GM12878 (cell line): ENCODE data around the gene GSC2. TPM values are rescaled to one million over a fixed set of nuclear protein-coding genes. Genes with fewer than 3 reads are reported as not detected.

Source experiments
- ATAC-seq: fragments of 200-7000 bp; cut with Tn5 transposase; 3 replicates; pipeline ENCODE4 v1.9.1; 2020; ENCODE audit warnings: mild to moderate bottlenecking, moderate library complexity
- BruUV-seq: library from RNA; stranded (reverse); fragments of 400-500 nt; replicated peaks from 2 replicates; lab custom pipeline; 2021; lab: Mats Ljungman, UMichigan
- CTCF ChIA-PET: fragments of 300-600 bp; sonication (Branson Sonifier 250); formaldehyde crosslinking; extraction: SDS; loops from one replicate; lab custom pipeline; 2021; ENCODE audit warnings: inconsistent platforms; lab: Yijun Ruan, JAX
- POLR2A ChIA-PET: fragments of 350-600 bp; formaldehyde crosslinking; extraction: SDS; loops from one replicate; lab custom pipeline; 2021; ENCODE audit warnings: inconsistent platforms; lab: Charles Lee
- RAD21 ChIA-PET: fragments of 300-600 bp; sonication (Branson Sonifier 250); formaldehyde crosslinking; loops from one replicate; lab custom pipeline; 2023; ENCODE audit warnings: antibody characterized with exemption; ENCODE audit not compliant: unreplicated experiment; lab: Charles Lee
- SMC1A ChIA-PET: fragments of 300-600 bp; sonication (Branson Sonifier 250); formaldehyde crosslinking; loops from one replicate; lab custom pipeline; 2023; ENCODE audit not compliant: unreplicated experiment, uncharacterized antibody; lab: Charles Lee
- DNase-seq: peaks from one replicate; pipeline ENCODE4 v3.0.0-alpha.2; 2011; ENCODE audit warnings: low read depth, low spot score
- FAIRE-seq: peaks from 3 replicates; lab custom pipeline; 2011; peaks lifted over from hg19 to GRCh38; lab: Jason Lieb, UNC
- H2AFZ ChIP-seq: 2 replicates; pipeline ENCODE4 v1.6.0; 2011; ENCODE audit warnings: low read depth, low read length, control low read depth; ENCODE audit not compliant: control insufficient read depth
- H3K27ac ChIP-seq: 2 replicates; pipeline ENCODE4 v1.5.1; 2011; ENCODE audit warnings: control low read depth; ENCODE audit not compliant: control insufficient read depth, insufficient read depth
- H3K27me3 ChIP-seq, 2 experiments: replicated peaks in 1 of 2; 2 replicates each; pipeline versions ENCODE4 v1.6.0 to v1.6.1; 2011; ENCODE audit warnings: low read length in 1 of 2; ENCODE audit not compliant: control insufficient read depth in 2 of 2, insufficient read depth in 2 of 2
- H3K36me3 ChIP-seq, 2 experiments: 2 replicates each; pipeline ENCODE4 v1.5.1; 2011; ENCODE audit warnings: low read length in 1 of 2; ENCODE audit not compliant: control insufficient read depth in 2 of 2, insufficient read depth in 2 of 2
- H3K4me1 ChIP-seq: 2 replicates; pipeline ENCODE4 v1.6.1; 2011; ENCODE audit warnings: mild to moderate bottlenecking, low read length, moderate library complexity, mixed read lengths; ENCODE audit not compliant: control insufficient read depth, insufficient read depth
- H3K4me2 ChIP-seq: 2 replicates; pipeline ENCODE4 v1.6.0; 2011; ENCODE audit warnings: control low read depth; ENCODE audit not compliant: control insufficient read depth, insufficient read depth
- H3K4me3 ChIP-seq: fragments of 200-600 bp; sonication (generic); 2 replicates; pipeline ENCODE4 v1.5.1; 2016
- H3K79me2 ChIP-seq: 2 replicates; pipeline ENCODE4 v1.6.0; 2011; ENCODE audit warnings: low read length; ENCODE audit not compliant: control insufficient read depth, insufficient read depth
- H3K9ac ChIP-seq: 2 replicates; pipeline ENCODE4 v1.8.0; 2011; ENCODE audit warnings: low read length, control low read depth, mixed read lengths; ENCODE audit not compliant: control insufficient read depth, insufficient read depth
- H3K9me3 ChIP-seq: replicated peaks from 3 replicates; pipeline ENCODE4 v1.5.1; 2011; ENCODE audit warnings: mild to moderate bottlenecking, low read length; ENCODE audit not compliant: control insufficient read depth, insufficient read depth
- H4K20me1 ChIP-seq: 2 replicates; pipeline ENCODE4 v1.6.0; 2011; ENCODE audit not compliant: control insufficient read depth, insufficient read depth
- CTCF ChIP-seq, 3 experiments: IDR thresholded peaks in 2 of 3; conservative IDR thresholded peaks in 1 of 3; 2 replicates each; pipeline ENCODE4 v1.5.1; 2011; ENCODE audit warnings: low read depth in 3 of 3, low read length in 3 of 3, mild to moderate bottlenecking in 3 of 3, control low read depth in 2 of 3, moderate library complexity in 2 of 3, inconsistent platforms in 1 of 3, mixed read lengths in 1 of 3; ENCODE audit not compliant: control insufficient read depth in 2 of 3, insufficient read depth in 1 of 3; ENCODE audit errors: extremely low read depth in 1 of 3
- EZH2 ChIP-seq: IDR thresholded peaks from 2 replicates; pipeline ENCODE4 v1.6.1; 2012; ENCODE audit warnings: low read depth, mild to moderate bottlenecking, control low read depth, inconsistent platforms, low read length, borderline replicate concordance; ENCODE audit not compliant: control insufficient read depth
- FOXM1 ChIP-seq: IDR thresholded peaks from 2 replicates; pipeline ENCODE4 v1.6.1; 2012; ENCODE audit warnings: low read depth, mild to moderate bottlenecking, inconsistent platforms, low read length, moderate library complexity
- MAX ChIP-seq: IDR thresholded peaks from 2 replicates; pipeline ENCODE4 v1.6.1; 2012; ENCODE audit warnings: low read depth, low read length, improper control_type of control experiment
- PBX3 ChIP-seq: IDR thresholded peaks from 2 replicates; pipeline ENCODE4 v1.6.1; 2011; ENCODE audit warnings: mild to moderate bottlenecking, low read depth, low read length, moderate library complexity; ENCODE audit not compliant: insufficient replicate concordance
- POLR2AphosphoS2 ChIP-seq: IDR thresholded peaks from 2 replicates; pipeline ENCODE4 v1.6.1; 2011; ENCODE audit warnings: low read depth, mild to moderate bottlenecking, low read length, improper control_type of control experiment, moderate library complexity
- RAD21 ChIP-seq: IDR thresholded peaks from 2 replicates; pipeline ENCODE4 v1.6.1; 2011; ENCODE audit warnings: mild to moderate bottlenecking, low read depth, low read length, moderate library complexity; ENCODE audit not compliant: insufficient read depth
- USF2 ChIP-seq: IDR thresholded peaks from 2 replicates; pipeline ENCODE4 v1.6.1; 2011; ENCODE audit warnings: low read depth, low read length, improper control_type of control experiment, borderline replicate concordance
- ZBTB40 ChIP-seq: fragments of 450-650 bp; IDR thresholded peaks from 2 replicates; pipeline ENCODE4 v1.6.1; 2016; ENCODE audit warnings: mild to moderate bottlenecking, moderate library complexity, borderline replicate concordance
- WGBS: methylation state at CpG from one replicate; pipeline ENCODE4 v1.1.6; 2016; ENCODE audit warnings: low lambda C conversion rate; ENCODE audit not compliant: insufficient replicate concordance, insufficient coverage; ENCODE audit errors: missing lambda C conversion rate; 5-methylcytosine and 5-hydroxymethylcytosine counted together
- in situ Hi-C: fragments of 300-500 bp; cut with MboI; formaldehyde crosslinking; loops from 9 replicates; pipeline ENCODE4 v1.14.3; 2018; ENCODE audit warnings: mixed read lengths
- intact Hi-C: fragments of 100-400 bp; cut with micrococcal nuclease; formaldehyde crosslinking; loops from one replicate; pipeline ENCODE4 v1.14.2; 2022; ENCODE audit not compliant: unreplicated experiment
- polyA plus RNA-seq, 11 experiments: library from polyadenylated mRNA; depleted of rRNA in 4 of 11; unstranded in 6 of 11; stranded (reverse) in 5 of 11; fragments of >200 nt; fragmentation: Nextera tagmentation in 4 of 11; fragmentation: Illumina TruSeq in 1 of 11; extraction: Ambion mirVana in 4 of 11; extraction: Trizol in 1 of 11; gene quantifications; 1 replicate in 1 of 11; 2 replicates in 10 of 11; pipeline versions ENCODE4 v1.2.1 to v1.2.3, GENCODE V29; 2011 to 2016; ENCODE audit warnings: inconsistent platforms in 2 of 11, missing spikeins in 2 of 11, low read depth in 1 of 11
- total RNA-seq, 4 experiments: library from RNA; depleted of rRNA in 3 of 4; stranded (reverse); fragments of >200 nt in 3 of 4; fragmentation: Illumina TruSeq in 1 of 4; extraction: Trizol in 1 of 4; gene quantifications; 2 replicates each; pipeline versions ENCODE4 v1.2.1 to v1.2.3, GENCODE V29; 2013 to 2021

Gene GSC2
- total and polyA plus RNA-seq, 10 of the 15 experiments (the other 5 are each of a cell fraction or from before 2014, with no cell fraction given) = not detected

- no TSS peak for BruUV-seq
- H3K4me1 ChIP-seq = peaks cover 12% of the 10 kb centered on the region
- RAD21 ChIA-PET = interaction anchor here (1.0 kb wide), 1 partner anchor 13 kb away, joined by 3 read pairs; no protein-coding TSS in a partner anchor
- TF ChIP-seq USF2 (no peak), MAX (no peak), ZBTB40 (no peak), POLR2AphosphoS2 (no peak), FOXM1 (no peak), CTCF (IDR thresholded peaks at IDR 0.05 in 2 of 3, conservative IDR thresholded peaks at IDR 0.05 in 1 of 3; ENCODE audit: control insufficient read depth in 2 of 3, extremely low read depth in 1 of 3, insufficient read depth in 1 of 3, low read depth in 3 of 3, low read length in 3 of 3) (peak; percentile 34 to 47 (median 43); a peak in 3 of 6 replicates), RAD21 (peak; percentile 42), EZH2 (no peak), PBX3 (no peak)
These were observed 44.0 kb downstream of the GSC2 start for GRCh38 chr22:19105867-19106802.

More at GRCh38 chr22:19105867-19106802, 44.0 kb downstream of the GSC2 start:
- Histone ChIP-seq H3K9me3 (no peaks in the 10 kb centered on the region), H3K36me3 (peaks cover 0 to 5% of the 10 kb centered on the region in 2 experiments; a peak in 1 of 4 replicates), H3K79me2 (peaks cover 51% of the 10 kb centered on the region), H4K20me1 (no peaks in the 10 kb centered on the region; the same call in 1 of the 2 replicates), H2AFZ (no peak overlapping the region), H3K4me3 (no peak overlapping the region), H3K4me2 (no peak overlapping the region), H3K27ac (no peak overlapping the region), H3K9ac (no peak overlapping the region), H3K27me3 (no peaks in the 10 kb centered on the region)
- DNase-seq (no peak), ATAC-seq (peak; percentile 66), FAIRE-seq (no peak)
- ChIA-PET CTCF (interaction anchor here (0.6 to 1.0 kb wide), 4 partner anchors 10 to 340 kb away, joined by 3 read pairs; no protein-coding TSS in a partner anchor), SMC1A (interaction anchor here (2.8 kb wide), 1 partner anchor 12 kb away, joined by 14 read pairs; no protein-coding TSS in a partner anchor), POLR2A (no interaction called here)
- 77% methylated on average over 18 of the region's 18 CpGs for WGBS
- intact Hi-C loops (no loop called here), in situ Hi-C loops (no loop called here)
